HG03060 (cell line): Measurements from ENCODE around the gene APC2.

Experiments used
- ATAC-seq: cut with Tn5 transposase; IDR thresholded peaks from one replicate; pipeline ENCODE4 v1.9.1; 2021; ENCODE audit warnings: low read depth, moderate number of reproducible peaks; ENCODE audit not compliant: unreplicated experiment

APC2 gene

DNA sequence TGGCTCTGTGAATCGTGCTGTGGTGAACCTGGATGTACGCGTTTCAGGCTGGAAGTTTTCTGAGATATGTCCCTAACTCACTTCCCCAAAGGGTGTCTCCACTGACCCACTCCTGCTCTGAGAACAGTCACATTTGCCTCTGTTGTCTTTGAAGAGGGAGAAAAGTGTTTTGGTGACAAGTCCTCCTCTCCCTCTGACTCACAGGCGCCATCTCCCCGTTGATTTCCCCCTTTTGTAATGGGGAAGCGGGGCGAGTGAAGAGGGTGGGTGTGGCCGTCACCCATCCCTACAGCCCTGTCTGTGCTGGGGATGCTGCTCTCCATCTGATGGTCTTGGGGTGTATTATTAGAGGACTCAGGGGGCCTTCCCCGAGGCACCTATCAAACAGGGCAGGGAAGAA is 9.6 kb downstream of the APC2 start:
- no peak for ATAC-seq

DNA sequence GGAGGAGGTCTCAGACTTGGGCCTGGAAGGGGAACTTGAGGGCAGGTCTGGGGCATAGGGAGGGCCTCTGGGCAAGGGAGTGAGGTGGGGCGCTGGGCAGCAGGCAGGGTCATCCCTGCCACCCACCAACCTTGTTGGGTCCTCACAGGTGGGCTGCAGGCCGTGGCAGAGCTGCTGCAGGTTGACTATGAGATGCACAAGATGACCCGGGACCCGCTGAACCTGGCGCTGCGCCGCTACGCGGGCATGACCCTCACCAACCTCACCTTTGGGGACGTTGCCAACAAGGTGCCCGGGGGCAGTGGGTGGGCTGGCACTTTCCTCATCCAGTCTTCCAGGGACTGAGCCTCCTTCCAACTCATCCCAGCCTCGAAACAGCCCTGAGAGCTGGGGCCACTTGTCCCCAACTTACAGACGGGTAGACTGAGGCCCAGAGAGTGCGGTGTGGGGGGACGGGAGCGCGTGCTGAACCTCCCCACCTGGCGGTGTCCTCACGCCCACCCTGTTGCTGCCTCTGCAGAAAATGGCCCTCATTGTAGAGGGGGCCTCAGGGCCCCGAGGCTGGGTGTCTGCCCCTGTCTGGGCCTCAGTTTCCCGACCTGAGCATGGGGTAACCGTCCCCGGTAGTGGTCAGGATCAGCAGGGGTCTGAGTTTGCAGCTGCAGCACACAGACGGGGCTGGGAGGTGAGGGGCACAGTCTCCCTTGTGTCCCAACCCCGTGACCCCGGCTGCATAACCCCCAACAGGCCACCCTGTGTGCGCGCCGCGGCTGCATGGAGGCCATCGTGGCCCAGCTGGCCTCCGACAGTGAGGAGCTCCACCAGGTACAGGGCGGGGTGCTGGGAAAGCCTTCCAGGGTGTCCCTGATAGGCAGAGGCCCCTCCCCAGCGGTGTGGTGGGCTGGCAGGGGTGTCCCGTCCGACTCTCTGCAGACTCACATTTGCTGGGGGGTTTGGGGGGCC is 10.4 kb downstream of the APC2 start:
- ATAC-seq, result no peak

- ATAC-seq, result no peak
These were observed 11.9 kb downstream of the APC2 start for GRCh38 chr19:1461862-1462261.

DNA sequence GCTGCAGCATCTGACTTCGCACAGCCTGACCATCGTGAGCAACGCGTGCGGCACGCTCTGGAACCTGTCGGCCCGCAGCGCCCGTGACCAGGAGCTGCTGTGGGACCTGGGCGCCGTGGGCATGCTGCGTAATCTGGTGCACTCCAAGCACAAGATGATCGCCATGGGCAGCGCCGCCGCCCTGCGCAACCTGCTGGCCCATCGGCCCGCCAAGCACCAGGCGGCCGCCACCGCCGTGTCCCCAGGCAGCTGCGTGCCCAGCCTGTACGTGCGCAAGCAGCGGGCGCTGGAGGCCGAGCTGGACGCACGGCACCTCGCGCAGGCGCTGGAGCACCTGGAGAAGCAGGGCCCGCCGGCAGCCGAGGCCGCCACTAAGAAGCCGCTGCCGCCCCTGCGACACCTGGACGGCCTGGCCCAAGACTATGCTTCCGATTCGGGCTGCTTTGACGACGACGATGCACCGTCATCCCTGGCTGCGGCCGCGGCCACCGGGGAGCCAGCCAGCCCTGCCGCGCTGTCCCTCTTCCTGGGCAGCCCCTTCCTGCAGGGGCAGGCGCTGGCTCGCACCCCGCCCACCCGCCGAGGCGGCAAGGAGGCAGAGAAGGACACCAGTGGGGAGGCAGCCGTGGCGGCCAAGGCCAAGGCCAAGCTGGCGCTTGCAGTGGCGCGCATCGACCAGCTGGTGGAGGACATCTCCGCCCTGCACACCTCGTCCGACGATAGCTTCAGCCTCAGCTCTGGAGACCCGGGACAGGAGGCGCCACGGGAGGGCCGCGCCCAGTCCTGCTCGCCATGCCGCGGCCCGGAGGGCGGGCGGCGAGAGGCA is 15.5 kb downstream of the APC2 start:
- ATAC-seq, result no peak

- no peak for ATAC-seq
These were observed 16.1 kb downstream of the APC2 start for GRCh38 chr19:1466018-1466460.

DNA sequence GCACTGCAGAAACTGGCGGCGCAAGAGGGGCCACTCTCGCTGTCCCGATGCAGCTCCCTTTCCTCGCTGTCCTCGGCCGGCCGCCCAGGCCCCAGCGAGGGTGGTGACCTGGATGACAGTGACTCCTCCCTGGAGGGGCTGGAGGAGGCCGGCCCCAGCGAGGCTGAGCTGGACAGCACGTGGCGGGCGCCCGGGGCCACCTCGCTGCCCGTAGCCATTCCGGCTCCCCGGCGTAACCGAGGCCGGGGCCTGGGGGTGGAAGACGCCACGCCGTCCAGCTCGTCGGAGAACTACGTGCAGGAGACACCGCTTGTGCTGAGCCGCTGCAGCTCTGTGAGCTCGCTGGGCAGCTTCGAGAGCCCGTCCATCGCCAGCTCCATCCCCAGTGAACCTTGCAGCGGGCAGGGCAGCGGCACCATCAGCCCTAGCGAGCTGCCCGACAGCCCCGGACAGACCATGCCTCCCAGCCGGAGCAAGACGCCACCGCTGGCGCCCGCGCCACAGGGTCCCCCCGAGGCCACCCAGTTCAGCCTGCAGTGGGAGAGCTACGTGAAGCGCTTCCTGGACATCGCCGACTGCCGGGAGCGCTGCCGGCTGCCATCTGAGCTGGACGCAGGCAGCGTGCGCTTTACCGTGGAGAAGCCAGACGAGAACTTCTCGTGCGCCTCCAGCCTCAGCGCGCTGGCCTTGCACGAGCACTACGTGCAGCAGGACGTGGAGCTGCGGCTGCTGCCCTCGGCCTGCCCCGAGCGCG is 16.7 kb downstream of the APC2 start:
- no peak for ATAC-seq

DNA sequence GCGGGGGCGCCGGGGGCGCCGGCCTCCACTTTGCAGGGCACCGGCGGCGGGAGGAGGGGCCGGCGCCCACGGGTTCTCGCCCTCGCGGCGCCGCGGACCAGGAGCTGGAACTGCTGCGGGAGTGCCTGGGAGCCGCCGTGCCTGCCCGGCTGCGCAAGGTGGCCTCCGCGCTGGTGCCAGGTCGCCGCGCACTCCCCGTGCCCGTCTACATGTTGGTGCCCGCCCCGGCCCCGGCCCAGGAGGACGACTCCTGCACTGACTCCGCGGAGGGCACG is 17.2 kb downstream of the APC2 start:
- no peak for ATAC-seq

DNA sequence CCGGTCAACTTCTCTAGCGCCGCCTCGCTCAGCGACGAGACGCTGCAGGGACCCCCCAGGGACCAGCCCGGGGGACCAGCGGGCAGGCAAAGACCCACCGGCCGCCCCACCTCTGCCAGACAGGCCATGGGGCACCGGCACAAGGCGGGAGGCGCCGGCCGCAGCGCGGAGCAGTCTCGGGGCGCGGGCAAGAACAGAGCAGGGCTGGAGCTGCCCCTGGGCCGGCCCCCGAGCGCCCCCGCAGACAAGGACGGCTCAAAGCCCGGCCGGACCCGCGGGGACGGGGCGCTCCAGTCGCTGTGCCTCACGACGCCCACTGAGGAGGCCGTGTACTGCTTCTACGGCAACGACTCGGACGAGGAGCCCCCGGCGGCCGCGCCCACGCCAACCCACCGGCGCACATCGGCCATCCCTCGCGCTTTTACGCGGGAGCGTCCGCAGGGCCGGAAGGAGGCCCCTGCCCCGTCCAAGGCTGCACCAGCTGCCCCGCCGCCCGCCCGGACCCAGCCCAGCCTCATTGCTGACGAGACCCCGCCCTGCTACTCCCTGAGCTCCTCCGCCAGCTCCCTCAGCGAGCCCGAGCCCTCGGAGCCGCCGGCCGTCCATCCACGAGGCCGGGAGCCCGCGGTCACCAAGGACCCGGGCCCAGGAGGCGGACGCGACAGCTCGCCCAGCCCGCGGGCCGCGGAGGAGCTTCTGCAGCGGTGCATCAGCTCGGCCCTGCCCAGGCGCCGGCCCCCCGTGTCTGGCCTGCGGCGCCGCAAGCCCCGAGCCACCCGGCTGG is 17.8 kb downstream of the APC2 start:
- no peak for ATAC-seq

DNA sequence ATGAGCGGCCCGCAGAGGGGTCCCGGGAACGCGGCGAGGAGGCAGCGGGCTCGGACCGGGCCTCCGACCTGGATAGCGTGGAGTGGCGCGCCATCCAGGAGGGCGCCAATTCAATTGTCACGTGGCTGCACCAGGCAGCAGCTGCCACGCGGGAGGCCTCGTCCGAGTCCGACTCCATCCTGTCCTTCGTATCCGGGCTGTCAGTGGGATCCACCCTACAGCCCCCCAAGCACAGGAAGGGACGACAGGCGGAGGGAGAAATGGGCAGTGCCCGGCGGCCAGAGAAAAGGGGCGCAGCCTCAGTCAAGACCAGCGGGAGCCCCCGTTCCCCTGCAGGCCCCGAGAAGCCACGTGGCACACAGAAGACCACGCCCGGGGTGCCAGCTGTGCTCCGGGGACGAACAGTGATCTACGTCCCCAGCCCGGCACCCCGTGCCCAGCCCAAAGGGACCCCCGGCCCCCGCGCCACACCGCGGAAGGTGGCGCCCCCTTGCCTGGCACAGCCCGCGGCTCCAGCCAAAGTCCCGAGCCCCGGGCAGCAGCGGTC is 18.4 kb downstream of the APC2 start:
- ATAC-seq, result no peak

DNA sequence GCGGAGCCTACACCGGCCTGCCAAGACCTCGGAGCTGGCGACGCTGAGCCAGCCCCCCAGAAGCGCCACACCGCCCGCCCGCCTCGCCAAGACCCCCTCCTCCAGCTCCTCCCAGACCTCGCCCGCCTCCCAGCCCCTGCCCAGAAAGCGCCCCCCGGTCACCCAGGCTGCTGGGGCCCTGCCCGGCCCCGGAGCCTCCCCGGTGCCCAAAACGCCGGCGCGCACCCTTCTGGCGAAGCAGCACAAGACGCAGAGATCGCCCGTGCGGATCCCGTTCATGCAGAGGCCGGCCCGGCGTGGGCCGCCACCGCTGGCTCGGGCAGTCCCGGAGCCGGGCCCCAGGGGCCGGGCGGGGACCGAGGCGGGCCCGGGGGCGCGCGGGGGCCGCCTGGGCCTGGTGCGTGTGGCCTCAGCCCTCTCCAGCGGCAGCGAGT is 18.9 kb downstream of the APC2 start:
- no peak for ATAC-seq

DNA sequence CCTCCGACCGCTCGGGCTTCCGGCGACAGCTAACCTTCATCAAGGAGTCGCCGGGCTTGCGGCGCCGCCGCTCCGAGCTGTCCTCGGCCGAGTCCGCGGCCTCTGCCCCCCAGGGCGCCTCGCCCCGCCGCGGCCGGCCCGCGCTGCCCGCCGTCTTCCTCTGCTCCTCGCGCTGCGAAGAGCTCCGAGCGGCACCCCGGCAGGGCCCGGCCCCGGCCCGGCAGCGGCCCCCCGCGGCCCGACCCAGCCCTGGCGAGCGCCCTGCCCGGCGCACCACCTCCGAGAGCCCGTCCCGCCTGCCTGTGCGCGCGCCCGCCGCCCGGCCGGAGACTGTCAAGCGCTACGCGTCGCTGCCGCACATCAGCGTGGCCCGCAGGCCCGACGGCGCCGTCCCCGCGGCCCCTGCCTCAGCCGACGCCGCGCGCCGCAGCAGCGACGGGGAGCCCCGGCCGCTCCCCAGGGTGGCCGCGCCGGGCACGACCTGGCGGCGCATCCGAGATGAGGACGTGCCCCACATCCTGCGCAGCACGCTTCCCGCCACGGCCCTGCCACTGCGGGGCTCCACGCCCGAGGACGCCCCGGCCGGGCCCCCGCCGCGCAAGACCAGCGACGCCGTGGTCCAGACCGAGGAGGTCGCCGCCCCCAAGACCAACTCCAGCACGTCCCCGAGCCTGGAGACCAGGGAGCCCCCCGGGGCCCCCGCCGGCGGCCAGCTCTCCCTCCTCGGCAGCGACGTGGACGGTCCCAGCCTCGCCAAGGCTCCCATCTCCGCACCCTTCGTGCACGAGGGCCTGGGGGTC is 19.5 kb downstream of the APC2 start:
- no peak for ATAC-seq

GRCh38 chr19:1470055-1470304 is 20.1 kb downstream of the APC2 start:
- ATAC-seq, result no peak

DNA sequence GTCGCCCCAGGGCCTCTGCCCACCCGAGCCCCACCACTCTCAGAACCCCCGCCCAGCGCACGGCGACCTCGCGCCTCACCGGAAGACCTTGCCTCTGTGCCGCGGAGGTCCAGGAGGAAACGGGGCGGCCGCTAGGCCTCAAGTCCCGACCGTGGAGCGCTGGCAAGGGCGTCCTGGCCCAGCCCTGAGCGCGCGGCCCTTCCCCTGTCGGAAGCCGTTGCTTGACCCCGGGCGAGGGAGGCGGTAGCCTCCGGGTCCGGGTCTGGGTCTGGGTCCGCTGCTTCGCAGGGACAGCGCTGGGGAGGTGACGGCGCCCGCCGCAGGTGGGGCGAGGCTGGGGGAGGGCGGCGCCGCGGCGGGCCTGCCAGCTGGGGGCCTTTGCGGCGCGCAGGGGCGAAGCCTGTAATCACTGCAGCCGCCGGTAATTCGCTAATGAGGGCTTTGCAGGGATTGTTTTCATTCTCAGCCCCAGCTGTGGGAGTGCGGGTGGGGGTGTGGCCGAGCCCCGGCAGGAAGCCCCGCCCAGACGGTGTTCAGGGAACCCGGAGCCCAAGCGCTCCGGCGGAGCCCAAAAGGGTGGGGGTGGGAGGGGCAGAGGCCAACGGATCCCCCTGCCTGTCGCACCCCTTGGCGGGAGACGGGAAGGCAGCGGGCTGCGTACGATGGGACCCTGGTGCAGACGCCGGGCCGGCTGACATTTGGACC is 20.5 kb downstream of the APC2 start:
- ATAC-seq, result no peak

DNA sequence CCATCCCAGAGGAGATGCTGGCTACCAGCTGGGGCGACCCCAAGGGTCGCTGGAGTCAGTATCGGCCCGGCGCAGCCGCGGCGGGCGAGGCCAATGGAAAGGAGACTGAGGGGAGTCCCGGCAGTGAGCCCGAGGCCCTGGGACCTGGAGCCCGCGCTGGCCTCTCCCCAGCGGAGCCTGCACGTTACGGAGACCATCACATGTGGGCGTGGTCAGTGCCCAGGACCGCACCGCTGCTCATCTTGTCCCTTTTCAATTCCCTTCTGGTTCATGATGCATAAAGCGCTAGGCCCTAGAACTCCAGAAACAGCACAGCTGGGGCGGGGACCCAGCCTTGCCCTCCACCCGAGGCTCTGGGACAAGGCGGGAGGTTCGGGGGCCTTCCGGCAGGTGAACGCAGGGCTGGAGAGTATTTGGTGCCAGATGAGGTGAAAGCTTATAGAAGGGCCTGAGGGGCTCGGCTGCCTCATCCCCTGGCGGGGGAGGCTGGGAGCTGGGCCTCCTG is 21.1 kb downstream of the APC2 start:
- no peak for ATAC-seq

DNA sequence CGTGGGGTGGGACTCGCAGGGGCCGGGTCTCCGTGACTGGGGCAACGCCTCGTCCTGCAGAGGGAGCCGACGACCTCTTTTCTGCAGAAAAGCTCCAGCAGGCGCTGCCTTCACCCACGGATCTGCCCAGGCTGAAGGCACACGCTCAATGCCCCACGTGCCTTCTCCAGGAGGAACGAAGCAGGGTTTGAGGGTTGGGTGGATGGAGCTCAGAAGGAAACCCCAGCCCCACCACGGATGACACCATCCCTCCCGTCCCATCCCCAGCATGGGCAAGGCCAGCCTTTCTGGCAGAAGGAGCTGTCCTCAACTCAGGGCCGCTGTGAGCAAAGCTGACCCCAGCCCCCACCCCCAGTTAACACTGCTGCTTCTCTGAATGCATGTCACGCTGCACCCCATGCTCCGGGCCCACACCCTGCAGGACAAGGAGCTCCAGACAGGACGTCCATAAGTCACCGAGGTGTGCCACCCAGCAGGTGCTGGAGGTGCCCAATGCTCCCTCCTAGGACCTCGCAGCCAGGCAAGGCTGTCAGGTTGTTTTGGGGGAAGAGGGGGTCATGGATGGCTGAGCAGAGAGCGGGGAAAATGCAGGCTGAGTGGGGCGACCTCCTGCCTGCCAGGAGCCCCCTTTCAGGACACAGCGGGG is 21.7 kb downstream of the APC2 start:
- no peak for ATAC-seq

GRCh38 chr19:1472231-1473084 is 22.5 kb downstream of the APC2 start:
- no peak for ATAC-seq
